HG02973 (cell line): Measurements from ENCODE around the gene DAG1.
A peak's percentile ranks its signal among the peaks of the same experiment; 100 is the strongest.

Source experiments
- ATAC-seq: cut with Tn5 transposase; IDR thresholded peaks from one replicate; pipeline ENCODE4 v1.9.1; 2021; ENCODE audit warnings: moderate library complexity; ENCODE audit not compliant: unreplicated experiment

The DAG1 gene

DNA sequence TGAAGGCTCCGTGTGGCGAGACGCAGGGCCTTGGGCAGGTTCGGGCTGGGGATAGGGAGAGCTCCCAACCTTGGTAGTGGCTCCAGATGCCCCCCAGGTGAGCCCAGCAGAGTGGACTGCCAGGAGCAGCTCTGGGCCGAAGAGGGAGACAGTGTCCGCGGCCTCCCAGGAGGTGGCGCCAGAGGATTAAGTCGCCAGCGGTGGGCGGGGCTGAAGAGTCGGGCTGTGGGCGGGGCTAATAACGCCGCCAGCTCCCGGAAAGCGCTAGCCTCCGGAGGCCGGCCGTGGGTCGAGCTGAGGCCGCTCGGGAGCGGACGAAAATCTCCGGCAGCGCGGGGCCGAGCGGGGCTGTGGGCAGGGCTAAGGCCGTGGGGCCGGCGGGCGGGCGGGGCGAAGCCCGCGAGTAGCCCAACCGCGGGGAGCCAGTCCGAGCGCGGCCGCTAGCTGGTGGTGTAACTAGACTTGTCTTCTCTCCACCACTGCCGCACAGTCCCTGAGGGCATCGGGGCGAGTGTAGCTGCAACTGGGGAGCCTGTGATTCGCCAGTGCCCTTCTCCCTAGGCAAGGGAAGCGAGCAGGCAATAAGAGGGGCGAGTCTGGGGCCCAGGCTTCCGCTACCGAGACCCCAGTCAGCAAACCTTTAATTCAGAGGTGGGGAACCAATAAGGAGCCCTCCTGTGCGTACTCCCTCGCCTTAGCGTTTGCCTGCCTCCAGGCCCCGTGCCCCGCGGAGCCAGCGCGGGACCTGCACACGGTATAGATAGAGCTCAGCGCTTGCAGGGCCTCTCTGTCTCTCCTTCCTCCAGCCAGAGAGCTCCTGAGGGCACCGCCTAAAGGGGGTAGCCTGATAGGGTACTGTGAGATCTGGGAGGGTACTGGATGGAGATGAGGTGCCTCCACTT lies 69.8 kb downstream of the DAG1 start:
- peak; percentile 90 for ATAC-seq

DNA sequence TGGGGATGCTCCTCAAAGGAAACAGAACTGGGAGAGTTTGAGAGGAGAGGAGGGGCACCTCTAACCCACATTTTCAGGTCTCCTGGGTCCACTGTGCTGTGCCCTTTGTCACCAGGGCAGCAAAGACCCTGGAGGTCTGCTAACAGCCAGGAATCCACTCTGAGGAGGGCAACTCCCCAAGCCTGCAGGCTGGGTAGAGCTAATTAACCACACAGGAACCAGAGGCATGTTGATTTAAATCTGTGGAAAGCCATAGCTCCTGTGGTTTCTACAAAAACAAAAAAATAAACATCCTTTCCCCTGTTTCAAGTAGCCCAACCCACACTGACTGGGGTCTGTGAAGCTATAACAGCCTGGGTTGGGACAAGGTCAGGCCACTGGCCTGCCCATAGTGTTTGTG lies 82.0 kb downstream of the DAG1 start:
- no peak for ATAC-seq

- ATAC-seq = no peak
These were observed 83.2 kb downstream of the DAG1 start for GRCh38 chr3:49553324-49553691.

GRCh38 chr3:49553692-49554632 lies 83.9 kb downstream of the DAG1 start, which contains the start of gene BSN:
BSN (plus strand) TSS chr3:49554477; CDS start chr3:49554603, 126 bp downstream.
- peak; percentile 69 for ATAC-seq

- ATAC-seq = peak; percentile 62
These were observed 84.7 kb downstream of the DAG1 start for GRCh38 chr3:49554633-49555265.

GRCh38 chr3:49556500-49557275 lies 86.6 kb downstream of the DAG1 start:
- ATAC-seq = no peak

- ATAC-seq = no peak
These were observed 93.0 kb downstream of the DAG1 start for GRCh38 chr3:49563040-49563578.

DNA sequence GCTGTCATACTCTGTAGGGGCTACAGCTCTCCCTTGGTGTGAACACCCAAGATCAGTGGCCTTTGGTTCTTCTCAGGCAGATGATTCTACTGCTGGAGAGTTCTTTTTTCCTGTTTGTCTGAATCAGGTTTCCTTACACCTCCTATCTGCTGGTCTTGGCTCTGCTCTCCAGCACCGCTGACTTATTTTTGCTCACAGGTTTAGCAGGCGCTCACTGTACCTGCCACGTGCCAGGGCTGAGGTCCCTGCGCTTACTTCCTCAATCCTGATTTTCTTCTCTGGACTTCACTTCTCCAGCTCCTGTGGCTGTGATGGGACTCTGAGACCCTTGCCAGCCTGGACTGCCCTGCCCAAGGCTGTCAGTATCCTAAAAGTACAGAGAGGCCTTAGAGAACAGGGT lies 93.7 kb downstream of the DAG1 start:
- ATAC-seq = no peak

DNA sequence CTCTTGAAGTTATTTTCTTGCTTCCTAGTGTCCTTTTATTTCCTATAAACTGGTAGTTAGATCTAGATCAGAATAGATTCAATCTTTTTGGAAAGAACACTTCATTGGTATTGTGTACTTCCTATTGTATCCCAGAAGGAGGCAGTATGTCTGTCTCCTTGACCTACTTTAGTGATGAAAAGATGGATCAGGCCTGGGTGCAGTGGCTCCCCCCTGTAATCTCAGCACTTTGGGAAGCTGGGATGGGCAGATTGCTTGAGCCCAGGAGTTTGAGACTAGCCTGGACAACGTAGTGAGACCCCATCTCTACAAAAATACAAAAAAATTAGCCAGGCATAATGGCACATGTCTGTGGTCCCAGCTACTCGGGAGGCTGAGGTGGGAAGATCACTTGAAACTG lies 96.2 kb downstream of the DAG1 start:
- ATAC-seq = no peak

DNA sequence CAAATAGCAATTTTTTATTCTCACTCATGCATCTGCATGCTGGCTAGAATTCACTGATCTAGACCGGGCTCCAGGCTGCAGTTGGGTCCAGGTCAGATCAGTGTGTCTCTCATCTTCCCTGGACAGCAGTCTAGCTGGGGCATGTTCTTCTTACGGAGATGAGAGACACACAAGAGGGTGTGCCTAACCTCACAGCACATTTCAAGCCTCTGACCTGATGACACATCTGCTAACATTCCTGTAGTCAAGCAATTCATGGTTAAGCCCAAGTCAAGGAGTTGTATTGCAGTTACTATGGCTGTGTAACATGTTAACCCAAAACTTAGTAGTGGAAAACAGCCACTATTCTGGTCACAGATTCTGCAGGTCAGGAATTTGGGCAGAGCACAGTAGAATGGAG lies 97.3 kb downstream of the DAG1 start:
- no peak for ATAC-seq

DNA sequence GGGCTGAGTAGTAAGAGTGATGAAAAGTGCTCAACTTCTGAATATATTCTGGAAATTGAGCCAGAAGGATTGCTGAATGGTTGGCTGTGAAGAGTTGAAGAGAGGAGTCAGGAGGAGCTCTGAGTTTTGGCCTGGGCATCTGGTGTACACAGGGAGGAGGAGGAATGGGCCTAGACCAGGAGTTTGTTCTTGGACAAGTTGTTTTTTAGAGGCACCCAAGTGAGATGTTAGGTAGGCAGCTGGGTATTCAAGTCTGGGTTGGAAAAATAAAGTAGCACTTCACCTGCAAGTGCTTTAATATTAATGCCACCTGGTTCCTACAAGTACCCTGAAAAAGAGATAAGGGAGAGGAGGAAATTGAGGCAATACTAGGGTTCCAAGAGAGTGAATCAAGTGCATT lies 98.9 kb downstream of the DAG1 start:
- no peak for ATAC-seq

GRCh38 chr3:49570028-49570654 lies 100.1 kb downstream of the DAG1 start:
- no peak for ATAC-seq

GRCh38 chr3:49582177-49582576 lies 112.1 kb downstream of the DAG1 start:
- ATAC-seq = no peak
